ENCODE data around the gene PPP2R3C.

PPP2R3C gene

DNA sequence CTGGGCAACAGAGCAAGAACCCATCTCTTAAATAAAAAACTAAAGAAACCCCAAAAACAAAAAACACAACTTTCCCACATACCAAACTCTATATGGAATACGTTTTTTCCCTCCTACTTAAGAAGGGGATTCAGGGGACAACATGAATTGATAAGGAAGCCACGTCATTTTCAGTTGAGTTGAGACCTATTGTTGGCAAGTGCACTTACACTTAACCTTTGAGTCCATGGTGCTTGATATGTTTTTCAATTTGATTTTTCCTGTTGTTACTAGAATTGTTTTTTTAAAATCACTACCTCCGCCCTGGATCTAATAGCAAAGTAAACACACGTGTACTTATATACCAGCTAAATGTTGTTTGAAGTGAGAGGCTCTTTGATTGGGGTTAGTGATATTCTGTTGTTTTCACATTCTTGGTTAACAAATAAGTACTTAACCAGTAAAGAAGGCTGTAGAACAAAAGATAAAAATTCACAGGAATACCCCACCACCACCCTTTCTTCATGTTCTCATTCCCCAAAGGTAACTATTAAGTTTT lies 73.7 kb downstream of the PPP2R3C start:
- H3K27ac Mint-ChIP-seq = peak overlapping the region; percentile 45 to 84 (median 48)
- peak overlapping the region; percentile 94 to 96 (median 96) for H3K4me3 Mint-ChIP-seq
- peaks cover 8% of the 10 kb centered on the region for H3K36me3 Mint-ChIP-seq (ENCODE audit: low read depth)
- H3K4me1 Mint-ChIP-seq = peaks cover 23% of the 10 kb centered on the region
- no peaks in the 10 kb centered on the region for H3K27me3 Mint-ChIP-seq (ENCODE audit: low read depth)
- TF ChIP-seq CTCF (IDR thresholded peaks at IDR 0.05; ENCODE audit: unreplicated experiment in 3 of 3) = no peak
- no peaks in the 10 kb centered on the region for H3K9me3 Mint-ChIP-seq

DNA sequence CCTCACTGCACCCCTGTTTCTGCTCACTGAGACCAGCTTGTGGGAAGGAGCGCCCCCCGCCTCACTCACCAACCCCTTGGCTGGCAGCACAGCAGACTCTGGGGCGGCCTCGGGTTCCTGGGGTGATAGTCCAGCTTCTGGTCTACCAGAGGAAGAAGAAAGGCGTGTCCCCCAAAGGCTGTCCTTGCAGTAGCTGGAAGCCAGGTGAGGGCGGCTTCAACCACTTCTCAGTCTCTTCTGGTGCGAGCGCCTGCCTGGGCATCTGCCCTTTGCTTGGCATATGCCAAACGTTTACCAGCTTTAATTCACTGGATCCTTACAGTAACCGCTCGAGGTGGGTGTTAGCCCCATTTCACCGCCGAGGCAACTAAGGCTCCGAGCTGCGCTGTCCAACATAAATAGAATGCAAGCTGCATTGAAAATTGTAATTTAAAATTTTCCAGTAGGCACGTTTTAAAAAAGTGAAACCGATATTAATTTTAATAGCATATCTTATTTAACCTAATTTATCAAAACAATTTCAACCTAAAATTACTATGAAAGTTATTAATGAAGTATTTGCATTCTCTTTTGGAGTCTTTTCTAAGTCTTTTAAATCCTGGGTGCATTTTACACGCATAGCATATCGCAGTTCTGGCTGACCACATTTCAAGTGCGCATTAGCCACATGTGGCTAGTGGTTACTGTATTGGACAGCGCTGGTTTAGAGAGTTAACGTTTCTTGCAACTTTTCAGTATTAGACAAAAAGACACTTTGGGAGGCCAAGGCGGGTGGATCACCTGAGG lies 74.8 kb downstream of the PPP2R3C start:
- H3K27ac Mint-ChIP-seq = peak overlapping the region; percentile 91 to 97 (median 92)
- H3K4me1 Mint-ChIP-seq = peaks cover 23% of the 10 kb centered on the region
- H3K27me3 Mint-ChIP-seq (ENCODE audit: low read depth) = no peaks in the 10 kb centered on the region
- peaks cover 6% of the 10 kb centered on the region for H3K36me3 Mint-ChIP-seq (ENCODE audit: low read depth)
- H3K4me3 Mint-ChIP-seq = peak overlapping the region; percentile 94 to 96 (median 96)
- no peaks in the 10 kb centered on the region for H3K9me3 Mint-ChIP-seq
- no peak for TF ChIP-seq CTCF (IDR thresholded peaks at IDR 0.05; ENCODE audit: unreplicated experiment in 3 of 3)

DNA sequence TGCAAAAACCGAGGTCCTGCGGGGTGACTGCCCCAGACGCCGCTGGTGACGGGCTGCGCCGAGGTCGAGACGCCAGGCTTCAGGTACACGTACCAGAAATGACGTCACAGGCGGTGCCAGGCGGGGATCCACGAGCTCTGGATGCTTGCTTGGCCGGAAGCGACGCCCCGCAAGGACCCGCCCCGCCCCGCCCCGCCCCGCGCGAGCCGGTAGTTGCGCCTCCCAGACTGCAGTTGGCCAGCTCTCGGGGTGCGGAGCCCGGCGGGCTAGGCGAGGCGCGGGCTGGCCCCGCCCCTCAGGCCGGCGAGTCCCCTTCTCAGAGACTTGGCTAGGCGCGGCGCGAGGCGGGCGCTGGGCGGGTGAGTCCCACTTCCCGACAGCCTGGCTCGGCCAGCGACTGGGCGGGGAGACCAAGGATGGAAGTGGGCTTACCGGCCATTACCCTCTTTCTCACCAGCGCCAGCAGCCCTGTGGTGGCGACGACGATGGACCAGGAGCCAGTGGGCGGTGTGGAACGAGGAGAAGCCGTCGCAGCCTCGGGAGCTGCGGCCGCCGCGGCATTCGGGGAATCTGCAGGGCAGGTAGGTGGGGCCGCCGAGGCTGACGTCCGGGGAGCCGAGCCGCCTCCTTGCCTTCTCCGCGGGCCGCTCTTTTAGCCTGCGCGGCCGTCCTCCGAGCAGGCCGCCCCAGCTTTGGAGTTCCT lies 75.6 kb downstream of the PPP2R3C start, which contains the start of gene FAM177A1:
TSS of gene FAM177A1 (plus strand) at position 225 of the 703 bp plus-strand sequence. CDS start at position 417, 192 bp downstream.
- Mint-ChIP-seq H3K36me3 (ENCODE audit: low read depth) (peaks cover 6% of the 10 kb centered on the region), H3K4me3 (peak within 1 kb of the TSS; percentile 94 to 96 (median 96)), H3K27me3 (ENCODE audit: low read depth) (no peaks in the 10 kb centered on the region), H3K27ac (peak within 1 kb of the TSS; percentile 92 to 99 (median 97)), H3K4me1 (peaks cover 23% of the 10 kb centered on the region), H3K9me3 (no peaks in the 10 kb centered on the region)
- no peak for TF ChIP-seq CTCF (IDR thresholded peaks at IDR 0.05; ENCODE audit: unreplicated experiment in 3 of 3)

DNA sequence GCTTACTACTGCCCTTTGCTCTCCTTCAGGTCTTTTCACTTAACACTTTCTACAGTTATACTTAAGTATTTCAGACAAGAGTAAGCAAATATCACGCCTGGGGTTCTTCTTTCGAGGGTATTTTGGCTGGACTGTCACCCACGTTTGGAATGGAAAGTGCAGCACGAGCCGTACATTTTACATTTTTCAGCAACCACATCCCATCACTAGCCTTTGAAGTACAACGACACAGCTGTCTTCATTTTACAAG lies 76.1 kb downstream of the PPP2R3C start:
- Mint-ChIP-seq H3K4me1 (peaks cover 23% of the 10 kb centered on the region), H3K9me3 (no peaks in the 10 kb centered on the region), H3K27me3 (ENCODE audit: low read depth) (no peaks in the 10 kb centered on the region), H3K27ac (peak overlapping the region; percentile 92 to 99 (median 97)), H3K4me3 (peak overlapping the region; percentile 94 to 96 (median 96)), H3K36me3 (ENCODE audit: low read depth) (peaks cover 5% of the 10 kb centered on the region)
- no peak for TF ChIP-seq CTCF (IDR thresholded peaks at IDR 0.05; ENCODE audit: unreplicated experiment in 3 of 3)

GRCh38 chr14:35044939-35045797 lies 76.6 kb downstream of the PPP2R3C start:
- Mint-ChIP-seq H3K27ac (peak overlapping the region; percentile 92 to 99 (median 97)), H3K9me3 (no peaks in the 10 kb centered on the region), H3K4me3 (peak overlapping the region; percentile 94 to 96 (median 96)), H3K4me1 (peaks cover 23% of the 10 kb centered on the region), H3K27me3 (ENCODE audit: low read depth) (no peaks in the 10 kb centered on the region), H3K36me3 (ENCODE audit: low read depth) (no peaks in the 10 kb centered on the region)
- no peak for TF ChIP-seq CTCF (IDR thresholded peaks at IDR 0.05; ENCODE audit: unreplicated experiment in 3 of 3)
